ENCODE data around the gene USP10.

DNA sequence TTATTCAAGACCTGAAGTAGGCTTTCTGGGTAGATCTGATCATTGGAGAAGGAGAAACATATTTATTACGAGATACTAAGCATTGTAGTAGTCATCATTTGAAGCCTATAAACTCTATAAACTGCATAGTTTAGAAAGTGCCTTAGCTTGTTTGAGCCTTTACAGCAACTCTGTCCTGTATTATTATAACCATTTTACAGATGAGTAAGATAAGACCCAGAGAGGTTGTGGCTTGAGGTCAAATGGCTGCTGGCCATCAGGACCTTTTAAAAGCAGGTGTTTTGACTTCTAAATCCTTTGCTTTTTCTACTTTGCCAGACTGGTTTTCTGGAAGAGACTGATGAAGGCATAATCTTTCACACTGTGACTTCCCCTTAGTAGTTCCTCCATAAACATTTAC is 7.1 kb downstream of the USP10 start:
- TF ChIP-seq, protein P1, sequence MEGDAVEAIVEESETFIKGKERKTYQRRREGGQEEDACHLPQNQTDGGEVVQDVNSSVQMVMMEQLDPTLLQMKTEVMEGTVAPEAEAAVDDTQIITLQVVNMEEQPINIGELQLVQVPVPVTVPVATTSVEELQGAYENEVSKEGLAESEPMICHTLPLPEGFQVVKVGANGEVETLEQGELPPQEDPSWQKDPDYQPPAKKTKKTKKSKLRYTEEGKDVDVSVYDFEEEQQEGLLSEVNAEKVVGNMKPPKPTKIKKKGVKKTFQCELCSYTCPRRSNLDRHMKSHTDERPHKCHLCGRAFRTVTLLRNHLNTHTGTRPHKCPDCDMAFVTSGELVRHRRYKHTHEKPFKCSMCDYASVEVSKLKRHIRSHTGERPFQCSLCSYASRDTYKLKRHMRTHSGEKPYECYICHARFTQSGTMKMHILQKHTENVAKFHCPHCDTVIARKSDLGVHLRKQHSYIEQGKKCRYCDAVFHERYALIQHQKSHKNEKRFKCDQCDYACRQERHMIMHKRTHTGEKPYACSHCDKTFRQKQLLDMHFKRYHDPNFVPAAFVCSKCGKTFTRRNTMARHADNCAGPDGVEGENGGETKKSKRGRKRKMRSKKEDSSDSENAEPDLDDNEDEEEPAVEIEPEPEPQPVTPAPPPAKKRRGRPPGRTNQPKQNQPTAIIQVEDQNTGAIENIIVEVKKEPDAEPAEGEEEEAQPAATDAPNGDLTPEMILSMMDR (conservative IDR thresholded peaks at IDR 0.05 in 1 of 2, IDR thresholded peaks at IDR 0.05 in 1 of 2; ENCODE audit: extremely low read depth in 1 of 2, insufficient read depth in 1 of 2, low read depth in 1 of 2, low read length in 2 of 2), result no peak
- no peak for TF ChIP-seq EZH2 (IDR thresholded peaks at IDR 0.05; ENCODE audit: borderline replicate concordance, low read length)

All from mammary epithelial cell (primary cell).